Embryonic facial prominence (tissue), 1 donor: ENCODE results near the gene LY6G6D.

ENCODE experiments used
- DNase-seq: peaks from one replicate; pipeline ENCODE4 v3.0.0-alpha.2; 2016; ENCODE audit errors: extremely low spot score

Gene LY6G6D, protein sequence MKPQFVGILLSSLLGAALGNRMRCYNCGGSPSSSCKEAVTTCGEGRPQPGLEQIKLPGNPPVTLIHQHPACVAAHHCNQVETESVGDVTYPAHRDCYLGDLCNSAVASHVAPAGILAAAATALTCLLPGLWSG

DNA sequence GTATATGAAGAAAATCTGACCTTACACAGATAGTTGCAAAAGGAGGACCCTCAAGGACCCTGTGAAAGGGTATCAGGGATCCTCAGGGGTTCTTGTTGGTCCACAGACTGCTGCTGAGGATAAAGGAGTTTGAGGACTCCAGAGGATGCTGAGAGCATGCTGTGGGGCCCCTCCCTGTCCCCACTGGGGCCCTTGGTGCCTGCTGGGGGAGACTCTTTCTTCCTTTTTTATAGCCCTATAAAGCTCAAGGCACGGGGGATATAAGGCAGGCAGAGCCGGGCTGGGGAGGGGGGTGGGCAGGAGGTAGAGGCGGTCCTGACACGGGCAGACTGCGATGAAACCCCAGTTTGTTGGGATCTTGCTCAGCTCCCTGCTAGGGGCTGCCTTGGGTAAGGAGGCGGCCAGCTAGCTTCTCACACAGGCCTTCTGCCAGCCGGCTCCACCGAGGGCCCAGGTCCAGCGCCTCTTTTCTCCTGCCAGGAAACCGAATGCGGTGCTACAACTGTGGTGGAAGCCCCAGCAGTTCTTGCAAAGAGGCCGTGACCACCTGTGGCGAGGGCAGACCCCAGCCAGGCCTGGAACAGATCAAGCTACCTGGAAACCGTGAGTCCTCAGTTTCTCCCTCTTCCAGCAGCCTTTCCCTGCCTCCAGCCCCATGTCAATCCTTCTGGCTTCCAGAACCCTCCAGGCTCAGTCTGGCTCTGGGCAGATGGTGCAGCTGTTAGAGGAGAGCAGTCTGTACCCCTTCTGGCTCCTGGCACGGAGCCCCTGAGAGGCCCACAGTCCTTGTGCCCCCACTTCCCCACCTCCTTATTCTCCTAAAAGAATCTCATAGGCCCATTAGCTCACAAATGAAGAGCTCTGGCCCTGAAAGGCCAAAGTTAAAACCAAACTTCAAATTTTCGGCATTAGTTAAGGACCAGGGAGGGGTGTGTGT is at the start of gene LY6G6D:
LY6G6D (plus strand) TSS at position 327 of the 937 bp plus-strand sequence; CDS start at position 335, 8 bp downstream.
- DNase-seq = no peak

DNA sequence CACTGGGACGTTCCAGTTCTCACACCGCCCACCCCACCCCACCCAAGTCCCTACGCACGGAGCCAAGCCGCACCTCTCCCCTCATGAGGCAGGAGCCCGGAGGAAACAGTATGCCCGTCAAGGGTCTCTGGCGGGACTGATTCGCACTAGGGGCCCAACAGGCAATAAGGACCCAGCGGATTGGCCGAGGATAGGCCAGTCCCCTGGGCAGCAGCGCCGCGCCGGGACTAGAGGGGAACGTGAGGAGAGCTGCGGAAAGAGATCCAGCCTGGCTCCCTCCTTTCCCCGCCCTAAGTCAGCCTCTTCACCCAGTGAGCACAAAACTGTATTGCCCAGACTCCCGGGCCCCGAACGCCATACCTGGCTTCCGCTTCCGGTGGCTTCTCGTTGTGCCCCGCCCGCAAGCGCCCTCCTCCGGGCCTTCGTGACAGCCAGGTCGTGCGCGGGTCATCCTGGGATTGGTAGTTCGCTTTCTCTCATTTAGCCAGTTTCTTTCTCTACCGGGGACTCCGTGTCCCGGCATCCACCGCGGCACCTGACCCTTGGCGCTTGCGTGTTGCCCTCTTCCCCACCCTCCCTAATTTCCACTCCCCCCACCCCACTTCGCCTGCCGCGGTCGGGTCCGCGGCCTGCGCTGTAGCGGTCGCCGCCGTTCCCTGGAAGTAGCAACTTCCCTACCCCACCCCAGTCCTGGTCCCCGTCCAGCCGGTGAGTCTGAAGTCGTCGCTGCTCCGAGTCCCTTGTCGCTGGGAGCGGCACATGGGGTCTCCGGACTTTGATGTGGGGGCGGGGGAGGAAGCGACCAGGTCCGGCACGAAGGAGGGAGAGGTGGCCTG is 49.4 kb upstream of the LY6G6D start, which contains the start of gene CSNK2B:
CSNK2B (plus strand) TSS at position 580 of the 836 bp plus-strand sequence. CDS start 752 bp downstream, outside the sequence.
- DNase-seq = peak; percentile 97

DNA sequence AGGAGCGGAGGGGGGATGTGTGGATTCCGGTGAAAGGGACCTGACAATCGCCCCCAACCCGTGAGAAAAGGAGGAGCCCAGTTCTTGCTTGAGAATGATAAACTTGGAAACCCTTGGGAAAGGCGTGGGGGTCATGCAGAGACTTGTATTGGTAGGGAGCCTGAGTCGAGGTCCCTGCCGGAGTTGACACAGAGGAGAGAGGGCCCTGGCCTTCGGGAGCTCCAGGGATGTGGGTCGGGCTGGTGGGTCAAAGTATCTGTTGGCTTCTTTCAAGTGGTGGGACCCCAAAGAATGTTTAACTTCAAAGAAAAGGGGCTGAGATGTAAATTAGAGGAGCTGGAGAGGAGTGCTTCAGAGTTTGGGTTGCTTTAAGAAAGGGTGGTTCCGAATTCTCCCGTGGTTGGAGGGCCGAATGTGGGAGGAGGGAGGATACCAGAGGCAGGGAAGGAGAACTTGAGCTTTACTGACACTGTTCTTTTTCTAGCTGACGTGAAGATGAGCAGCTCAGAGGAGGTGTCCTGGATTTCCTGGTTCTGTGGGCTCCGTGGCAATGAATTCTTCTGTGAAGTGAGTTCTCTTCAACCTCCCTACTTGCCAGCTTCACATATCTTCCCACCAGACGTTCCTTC is 48.7 kb upstream of the LY6G6D start:
- no peak for DNase-seq

DNA sequence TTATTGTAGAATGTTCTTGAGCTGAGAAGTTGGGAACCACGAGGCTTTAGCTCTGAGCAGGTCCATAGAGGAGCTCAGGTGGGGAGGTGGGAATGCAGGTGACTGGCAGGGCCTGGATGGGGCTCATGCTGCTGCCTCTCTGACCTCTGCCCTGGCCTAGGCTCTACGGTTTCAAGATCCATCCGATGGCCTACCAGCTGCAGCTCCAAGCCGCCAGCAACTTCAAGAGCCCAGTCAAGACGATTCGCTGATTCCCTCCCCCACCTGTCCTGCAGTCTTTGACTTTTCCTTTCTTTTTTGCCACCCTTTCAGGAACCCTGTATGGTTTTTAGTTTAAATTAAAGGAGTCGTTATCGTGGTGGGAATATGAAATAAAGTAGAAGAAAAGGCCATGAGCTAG is 45.5 kb upstream of the LY6G6D start, which contains the start of gene LY6G5B:
LY6G5B (plus strand) TSS at position 301 of the 400 bp plus-strand sequence. CDS start 975 bp downstream, outside the sequence.
- DNase-seq = no peak

DNA sequence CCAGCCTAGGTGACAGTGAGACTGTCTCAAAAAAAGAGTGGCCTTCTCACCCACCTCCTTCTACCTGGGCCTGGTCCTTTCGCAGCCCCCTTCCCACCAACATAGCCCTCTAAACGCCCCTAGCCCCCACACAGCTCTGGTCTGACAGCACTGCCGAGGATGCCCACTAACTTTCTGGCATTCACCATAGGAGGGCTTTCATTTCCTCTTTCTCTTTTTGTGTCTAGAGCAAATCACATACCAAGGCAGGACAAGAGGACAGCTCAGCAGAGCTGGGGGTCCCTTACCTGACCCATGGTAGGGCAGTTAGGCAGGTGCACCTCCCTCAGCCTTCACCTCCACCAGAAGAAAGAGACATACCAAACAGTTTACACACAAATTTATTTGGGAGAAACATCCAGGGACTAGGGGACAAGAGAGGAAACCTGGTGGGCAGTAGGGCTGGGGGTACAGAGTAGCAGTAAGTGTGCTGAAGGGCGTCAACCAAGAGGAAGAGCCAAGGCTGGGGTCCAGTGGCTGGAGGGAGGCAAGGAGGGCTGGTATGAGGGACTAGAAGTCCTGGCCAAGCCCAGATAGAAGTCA is 38.7 kb upstream of the LY6G6D start:
- no peak for DNase-seq

DNA sequence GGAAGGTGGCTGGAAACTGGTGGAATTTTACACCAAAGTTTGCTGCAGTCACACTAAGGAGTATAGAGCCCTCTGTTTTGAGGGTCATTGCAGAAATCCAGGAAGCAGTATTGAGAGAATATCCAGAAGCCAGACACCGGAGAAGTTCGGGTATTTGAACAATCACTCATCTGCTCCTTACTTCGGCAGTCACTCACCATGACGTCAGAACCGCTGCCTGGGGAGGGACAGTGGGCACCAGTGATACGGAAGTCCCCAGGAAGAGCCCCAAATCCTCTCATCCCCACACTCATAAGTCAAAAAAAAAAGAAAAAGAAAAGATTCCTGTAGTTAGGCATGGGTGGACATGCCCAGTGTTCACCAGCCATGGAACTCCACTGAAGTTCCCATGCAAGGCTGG is 38.2 kb upstream of the LY6G6D start:
- DNase-seq = no peak

DNA sequence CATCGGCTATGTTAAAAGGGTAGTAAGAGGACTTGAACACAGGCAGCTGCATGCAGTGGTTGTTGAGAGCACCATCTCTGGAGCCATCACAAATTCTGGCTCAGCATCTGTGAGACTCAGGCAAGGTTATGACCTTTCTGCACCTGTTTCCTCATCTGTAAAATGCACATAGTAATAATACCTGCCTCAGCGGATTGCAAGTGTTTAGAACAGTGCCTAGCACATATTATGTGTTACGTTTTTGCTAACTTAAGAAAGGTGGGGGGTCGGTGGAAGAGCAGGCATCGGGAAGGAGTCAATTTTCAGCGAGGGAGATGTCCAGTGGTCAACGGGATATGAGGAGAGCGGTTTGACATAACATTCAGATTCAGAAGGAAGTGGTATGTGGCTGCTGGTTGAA is 37.2 kb upstream of the LY6G6D start:
- no peak for DNase-seq

DNA sequence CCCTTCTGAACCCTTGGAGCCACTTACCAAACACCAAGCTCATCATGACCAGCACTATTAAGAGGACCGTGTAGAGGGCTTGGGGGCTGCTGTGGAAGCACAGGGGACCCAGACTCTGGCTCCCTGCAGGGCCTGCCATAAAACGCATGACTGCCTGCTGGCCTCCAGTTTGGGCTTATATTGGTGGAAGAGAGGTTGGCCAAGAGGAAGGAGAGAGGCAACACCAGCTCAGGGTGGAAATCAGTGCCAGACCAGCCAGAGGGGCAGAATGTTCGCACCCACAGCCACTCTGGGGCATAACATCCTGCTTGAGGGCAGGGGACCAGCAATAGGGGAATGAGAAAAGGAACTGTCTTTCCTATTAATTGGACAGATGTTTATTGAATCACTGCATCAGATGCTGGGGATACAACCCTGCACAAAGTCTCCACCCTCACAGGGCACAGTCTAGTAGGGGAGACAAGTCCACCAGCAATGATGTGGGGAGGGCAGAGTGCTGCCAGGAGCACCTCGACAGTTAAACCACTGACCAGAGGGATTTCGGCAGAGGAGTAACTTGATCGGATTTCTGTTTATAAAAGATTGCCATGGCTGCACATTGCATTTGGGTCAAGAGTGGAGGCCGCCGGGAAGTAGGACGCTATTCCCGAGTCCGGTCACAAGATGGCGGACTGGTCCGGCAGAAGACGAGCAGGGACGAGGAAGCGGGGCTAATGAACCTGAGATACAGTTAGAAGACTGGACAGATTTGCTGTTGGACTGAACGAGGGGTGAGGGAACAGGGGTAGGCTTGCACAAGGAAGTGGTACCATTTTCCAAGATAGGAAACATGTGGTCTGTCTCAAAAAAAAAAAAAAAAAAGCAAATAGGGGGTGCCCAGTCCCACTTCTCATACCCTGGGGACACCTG is 34.7 kb upstream of the LY6G6D start, which contains the start of gene LY6G5C:
LY6G5C (minus strand) TSS at position 842 of the 909 bp plus-strand sequence; CDS start at position 148, 694 bp downstream.
- DNase-seq = peak; percentile 76

DNA sequence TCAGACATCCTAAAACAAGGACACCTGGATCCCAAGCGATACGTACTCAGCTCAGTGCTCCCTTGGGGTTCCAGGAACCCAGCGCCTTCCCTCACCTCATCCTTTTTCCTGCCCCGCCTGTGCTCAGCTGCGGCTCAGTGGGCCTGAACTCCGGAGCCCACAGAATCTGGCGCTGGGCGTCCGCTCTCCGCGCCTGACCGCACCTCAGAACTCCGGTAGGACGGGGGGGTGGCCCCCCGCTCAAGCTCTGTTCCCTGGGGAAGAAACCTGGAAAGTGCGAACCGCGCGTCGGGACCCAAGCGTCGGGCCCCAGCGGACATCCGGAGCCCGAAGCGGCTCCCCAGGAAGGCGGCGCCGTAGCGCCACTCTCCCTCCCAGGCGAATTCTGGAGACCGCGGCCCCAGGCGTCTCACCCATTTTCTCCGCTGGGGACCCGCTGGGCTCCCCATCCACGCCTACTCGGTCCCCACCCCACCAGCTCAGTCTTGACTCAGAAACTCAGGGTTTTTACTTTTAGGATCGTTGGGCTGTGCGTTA is 33.9 kb upstream of the LY6G6D start:
- DNase-seq = no peak

DNA sequence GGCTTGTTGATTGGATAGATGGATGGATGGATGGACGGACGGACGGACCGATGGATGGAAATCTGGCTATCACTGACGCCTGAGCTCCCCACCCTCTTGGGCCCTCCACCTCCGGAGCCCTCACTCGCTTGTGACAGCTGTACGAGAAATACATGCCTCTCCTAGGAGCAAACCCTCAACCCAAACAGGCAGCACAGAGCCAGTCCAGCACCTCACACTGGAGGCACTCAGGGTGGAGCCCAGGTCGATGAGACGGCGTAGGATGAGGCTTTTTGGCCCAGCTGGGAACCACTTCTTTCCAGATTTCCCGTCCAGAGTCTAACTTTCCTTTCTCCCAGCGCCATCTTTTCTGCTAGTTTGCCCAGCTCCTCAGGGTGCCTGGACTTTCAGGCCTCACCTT is 31.6 kb upstream of the LY6G6D start:
- no peak for DNase-seq

DNA sequence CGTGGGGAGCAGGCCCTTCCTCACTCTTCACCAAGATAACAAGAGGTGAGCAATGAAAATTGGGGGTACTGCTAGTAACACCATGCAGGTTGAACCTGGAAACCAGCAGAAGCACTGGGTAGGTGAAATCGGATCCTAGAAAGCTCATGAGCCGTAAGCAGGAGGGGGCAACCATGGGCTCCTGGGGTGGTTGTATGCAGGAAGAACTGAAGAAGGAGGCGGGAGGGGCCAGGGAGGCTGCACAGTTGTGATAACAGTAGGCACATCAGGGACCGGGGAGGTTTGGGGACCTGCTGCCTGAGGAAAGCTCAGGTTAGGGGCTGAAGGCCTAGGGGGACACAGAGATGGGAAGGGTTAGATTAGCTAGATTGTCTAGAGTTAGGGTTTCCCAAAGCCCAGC is 28.7 kb upstream of the LY6G6D start:
- no peak for DNase-seq

DNA sequence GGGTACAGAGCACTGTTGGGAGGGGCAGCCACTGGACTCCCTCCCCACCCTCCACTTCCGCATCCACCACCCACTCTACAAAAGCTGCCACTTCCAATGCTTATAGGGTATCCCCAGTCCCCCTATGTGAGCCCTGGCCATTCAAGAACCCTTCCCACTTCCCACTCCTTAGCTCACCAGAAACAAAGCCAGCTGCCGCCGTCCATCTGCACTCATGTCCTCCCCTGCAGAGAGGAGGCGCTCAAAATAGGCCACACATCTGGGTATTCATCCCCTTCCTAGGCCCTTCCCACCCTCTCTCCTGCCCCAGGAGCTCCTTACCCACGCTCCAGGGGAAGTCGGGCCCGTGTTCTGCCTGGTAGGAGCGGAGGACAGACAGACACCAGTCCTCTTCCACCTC is 27.8 kb upstream of the LY6G6D start:
- no peak for DNase-seq

DNA sequence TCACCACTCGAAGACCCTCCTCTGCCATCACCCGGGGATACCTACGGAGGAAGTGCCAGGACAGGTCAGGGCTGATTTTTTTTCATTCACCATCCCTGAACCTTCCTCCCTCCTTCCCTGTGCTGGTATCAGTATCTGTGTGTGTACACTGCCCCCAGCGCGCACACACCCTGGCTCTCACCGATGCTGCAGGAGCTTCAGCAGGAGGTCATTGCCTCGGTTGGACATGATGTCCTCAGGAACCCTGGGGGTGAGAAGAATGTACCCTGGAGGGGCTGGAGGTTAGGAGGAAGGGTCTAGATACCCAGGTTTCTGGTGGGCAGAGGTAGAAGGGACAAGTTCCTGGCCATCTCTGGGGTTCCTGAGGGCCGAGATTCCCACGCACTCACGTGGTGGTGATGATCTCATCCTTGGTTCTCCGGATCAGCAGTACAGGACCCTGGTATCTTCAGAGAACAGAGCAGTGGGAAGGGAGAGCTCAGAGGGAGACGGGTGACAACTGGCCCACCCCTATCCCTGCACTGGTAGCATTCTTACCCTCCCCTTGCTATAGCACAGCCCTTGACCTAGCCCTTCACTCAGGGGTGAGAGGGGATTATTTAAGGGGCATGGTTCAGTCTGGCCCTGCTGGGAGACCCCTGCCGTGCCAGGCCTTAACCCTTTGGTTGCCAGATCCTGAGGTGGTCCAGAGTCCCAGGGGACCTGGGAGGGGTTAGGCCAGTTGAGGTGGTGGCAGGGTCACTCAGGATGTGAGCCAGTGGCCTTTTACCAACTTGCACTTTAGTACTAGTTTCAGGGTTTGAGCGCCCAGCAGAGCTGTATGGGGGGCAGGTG is 27.1 kb upstream of the LY6G6D start:
- no peak for DNase-seq

DNA sequence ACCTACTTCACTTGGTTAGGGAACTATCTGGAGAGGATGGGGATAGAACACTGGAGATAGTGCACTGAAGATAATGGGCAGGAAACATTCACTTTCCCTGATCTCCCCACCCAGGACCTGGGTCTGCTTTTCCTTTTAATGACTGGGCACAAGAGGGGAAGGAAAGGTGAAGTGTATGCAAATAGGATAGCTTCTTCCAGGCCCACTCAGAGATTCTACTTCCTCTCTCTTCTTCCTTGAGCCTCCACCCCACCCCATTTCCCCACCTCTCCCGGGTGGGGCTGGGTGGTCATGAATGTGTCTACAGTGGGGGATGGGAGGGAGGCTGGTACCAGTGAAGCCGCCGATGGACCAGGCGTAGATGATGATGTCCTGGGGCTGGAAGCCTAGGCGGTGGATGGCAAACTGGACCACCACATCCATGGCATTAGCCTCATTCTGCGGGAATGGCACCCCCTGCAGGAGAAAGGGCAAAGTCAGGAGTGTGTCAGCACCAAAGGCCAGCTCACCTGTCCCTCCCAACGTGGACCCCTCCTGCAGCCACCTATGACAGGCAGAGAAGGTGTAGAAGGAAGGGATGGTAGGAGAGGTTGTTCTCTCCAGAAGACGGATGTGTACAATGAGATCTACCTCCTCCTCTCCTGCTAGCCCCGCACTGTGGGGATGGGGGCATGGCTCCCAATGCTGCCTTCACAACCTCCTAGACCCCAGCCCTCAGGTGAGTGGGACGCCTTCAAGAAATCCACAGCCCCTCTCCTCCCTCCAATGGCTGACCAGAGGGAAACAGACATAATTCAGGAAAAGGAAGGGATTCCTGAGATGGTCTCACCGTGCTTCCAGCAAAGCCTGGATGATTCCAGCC is 25.7 kb upstream of the LY6G6D start:
- DNase-seq = no peak

DNA sequence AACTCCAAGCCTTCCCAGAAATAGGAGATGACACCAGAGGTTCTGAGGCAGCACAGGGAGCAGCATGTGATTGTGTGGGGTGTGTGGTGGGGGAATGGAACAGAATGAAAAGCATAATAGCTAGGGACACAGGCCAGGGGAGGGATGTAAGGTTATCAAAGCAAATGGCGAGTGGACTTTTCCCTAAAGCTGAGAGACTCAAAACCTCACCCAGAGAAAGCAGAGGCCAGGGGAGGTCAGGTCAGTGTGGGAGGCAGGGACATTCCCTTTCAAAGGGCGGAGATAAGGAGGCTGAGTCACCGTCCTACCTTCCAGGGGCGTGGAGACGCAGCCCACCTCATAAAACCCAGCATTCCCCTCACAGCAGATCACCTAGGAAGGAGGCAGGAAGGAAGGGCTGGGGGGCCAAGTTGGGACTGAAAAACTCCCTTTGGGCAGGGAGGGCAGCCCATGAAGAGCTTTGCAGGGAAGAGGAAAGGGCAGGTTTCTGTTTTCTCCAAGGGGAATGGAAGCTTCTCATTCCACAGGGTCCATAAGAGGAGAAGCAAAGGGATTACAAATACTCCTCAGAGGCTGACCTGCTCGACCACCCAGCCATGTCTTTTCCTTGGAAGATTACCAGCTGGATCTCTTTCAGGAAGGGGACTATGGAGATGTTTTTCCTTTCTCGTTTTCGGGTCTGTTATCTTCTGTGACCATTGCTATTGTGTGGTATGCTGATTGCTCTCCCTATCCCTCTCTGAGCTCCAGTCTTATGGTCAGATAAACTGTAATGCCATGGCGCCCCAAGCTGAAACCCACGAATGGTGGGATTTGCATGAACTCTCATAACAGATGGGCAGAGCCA is 24.7 kb upstream of the LY6G6D start:
- DNase-seq = no peak

DNA sequence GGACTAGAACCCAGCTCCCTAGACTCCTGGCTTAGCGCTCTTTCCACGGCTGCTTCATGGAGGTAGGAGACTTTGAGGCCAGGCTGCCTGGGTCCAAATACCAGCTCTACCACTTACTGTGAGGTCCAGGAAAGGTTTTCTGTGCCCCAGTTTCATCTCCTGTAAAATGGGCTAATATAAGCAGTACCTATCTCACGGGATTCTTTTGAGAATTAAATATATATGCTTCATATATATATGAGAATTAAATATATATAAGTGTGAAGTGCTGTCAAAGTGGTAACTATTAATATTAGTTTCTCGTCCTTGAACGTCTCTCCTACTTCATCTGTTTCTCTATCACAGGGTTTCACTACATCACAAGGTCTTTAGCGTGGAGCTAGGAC is 24.1 kb upstream of the LY6G6D start:
- no peak for DNase-seq

DNA sequence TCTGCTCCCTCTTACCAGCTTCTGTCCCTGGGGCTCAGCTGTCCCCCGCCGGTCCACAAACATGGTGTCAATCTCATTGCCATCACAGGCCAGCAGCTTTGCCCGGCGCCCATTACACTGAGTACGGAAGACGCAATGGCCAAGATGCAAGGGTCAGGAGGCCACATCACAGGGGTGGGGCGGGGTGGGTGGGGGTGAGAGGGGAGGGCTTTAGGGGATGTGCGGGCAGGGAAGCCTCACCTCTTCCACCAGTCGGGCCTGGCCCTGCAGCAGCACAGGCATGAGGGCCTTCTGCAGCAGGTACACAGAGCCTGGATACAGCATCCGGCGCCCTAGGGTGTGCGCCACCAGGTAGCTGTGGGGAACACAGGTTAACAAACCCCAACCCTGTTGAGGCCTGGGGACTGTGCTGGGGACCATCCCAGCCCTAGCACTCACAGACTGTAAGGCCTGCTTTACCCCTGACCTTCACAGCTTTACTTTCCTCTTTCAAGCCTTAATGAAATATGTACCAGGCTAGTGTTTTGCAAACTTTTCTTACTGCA is 23.5 kb upstream of the LY6G6D start:
- no peak for DNase-seq
